ENCODE results near the gene RALGDS. TPM values are rescaled to one million over a fixed set of nuclear protein-coding genes. Genes with fewer than 3 reads are reported as not detected.
A peak's percentile ranks its signal among the peaks of the same experiment; 100 is the strongest.
"Not testable (repeated sequence)": the region's sequence is repeated elsewhere in the genome, so short reads cannot be mapped to it uniquely, and the experiment has no call there.

RALGDS gene
- total RNA-seq, 2 donors from 2014 or later = 27.8 to 64.6 TPM

DNA sequence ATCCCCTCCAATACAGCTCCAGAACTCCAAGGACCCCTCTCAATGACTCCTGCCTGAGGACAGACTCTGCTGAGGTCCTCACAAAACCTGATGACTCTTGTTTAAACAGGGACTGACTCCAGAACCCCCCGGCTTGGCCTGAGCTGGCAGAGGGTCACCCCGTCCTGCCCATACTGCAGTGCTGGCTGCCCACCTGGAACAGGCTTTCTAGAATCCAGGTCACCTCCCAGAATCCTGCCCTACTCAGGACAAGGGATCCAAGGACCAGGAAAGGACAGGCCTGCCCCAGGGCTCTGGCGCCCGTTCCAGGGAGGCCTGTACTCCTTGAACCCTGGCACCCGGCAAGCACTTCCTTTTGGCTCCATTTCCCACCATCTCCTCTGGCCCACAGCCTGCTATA, 22.2 kb downstream of the RALGDS start:
- no peaks in the 10 kb centered on the region for H3K9me3 ChIP-seq
- DNase-seq = peak in 1 of 4 donors; percentile 9
- intact Hi-C loops (cut with DNase I) = no loop called here
- H3K4me1 ChIP-seq = peaks cover 4% of the 10 kb centered on the region
- 88 to 100% methylated on average over 3 to 5 of the region's 5 CpGs for WGBS, 2 donors
- H3K27me3 ChIP-seq = no peaks in the 10 kb centered on the region
- no peak for ATAC-seq
- H3K27ac ChIP-seq = no peak overlapping the region
- peaks cover 22 to 38% of the 10 kb centered on the region in 2 donors for H3K36me3 ChIP-seq (replicated peaks in 1 of 2; ENCODE audit: insufficient read depth in 1 of 2, low read depth in 2 of 2)
- no peak for TF ChIP-seq POLR2A (IDR thresholded peaks at IDR 0.05)
- TF ChIP-seq, protein P1, sequence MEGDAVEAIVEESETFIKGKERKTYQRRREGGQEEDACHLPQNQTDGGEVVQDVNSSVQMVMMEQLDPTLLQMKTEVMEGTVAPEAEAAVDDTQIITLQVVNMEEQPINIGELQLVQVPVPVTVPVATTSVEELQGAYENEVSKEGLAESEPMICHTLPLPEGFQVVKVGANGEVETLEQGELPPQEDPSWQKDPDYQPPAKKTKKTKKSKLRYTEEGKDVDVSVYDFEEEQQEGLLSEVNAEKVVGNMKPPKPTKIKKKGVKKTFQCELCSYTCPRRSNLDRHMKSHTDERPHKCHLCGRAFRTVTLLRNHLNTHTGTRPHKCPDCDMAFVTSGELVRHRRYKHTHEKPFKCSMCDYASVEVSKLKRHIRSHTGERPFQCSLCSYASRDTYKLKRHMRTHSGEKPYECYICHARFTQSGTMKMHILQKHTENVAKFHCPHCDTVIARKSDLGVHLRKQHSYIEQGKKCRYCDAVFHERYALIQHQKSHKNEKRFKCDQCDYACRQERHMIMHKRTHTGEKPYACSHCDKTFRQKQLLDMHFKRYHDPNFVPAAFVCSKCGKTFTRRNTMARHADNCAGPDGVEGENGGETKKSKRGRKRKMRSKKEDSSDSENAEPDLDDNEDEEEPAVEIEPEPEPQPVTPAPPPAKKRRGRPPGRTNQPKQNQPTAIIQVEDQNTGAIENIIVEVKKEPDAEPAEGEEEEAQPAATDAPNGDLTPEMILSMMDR (IDR thresholded peaks at IDR 0.05) = no peak
- H3K4me3 ChIP-seq = no peak overlapping the region

DNA sequence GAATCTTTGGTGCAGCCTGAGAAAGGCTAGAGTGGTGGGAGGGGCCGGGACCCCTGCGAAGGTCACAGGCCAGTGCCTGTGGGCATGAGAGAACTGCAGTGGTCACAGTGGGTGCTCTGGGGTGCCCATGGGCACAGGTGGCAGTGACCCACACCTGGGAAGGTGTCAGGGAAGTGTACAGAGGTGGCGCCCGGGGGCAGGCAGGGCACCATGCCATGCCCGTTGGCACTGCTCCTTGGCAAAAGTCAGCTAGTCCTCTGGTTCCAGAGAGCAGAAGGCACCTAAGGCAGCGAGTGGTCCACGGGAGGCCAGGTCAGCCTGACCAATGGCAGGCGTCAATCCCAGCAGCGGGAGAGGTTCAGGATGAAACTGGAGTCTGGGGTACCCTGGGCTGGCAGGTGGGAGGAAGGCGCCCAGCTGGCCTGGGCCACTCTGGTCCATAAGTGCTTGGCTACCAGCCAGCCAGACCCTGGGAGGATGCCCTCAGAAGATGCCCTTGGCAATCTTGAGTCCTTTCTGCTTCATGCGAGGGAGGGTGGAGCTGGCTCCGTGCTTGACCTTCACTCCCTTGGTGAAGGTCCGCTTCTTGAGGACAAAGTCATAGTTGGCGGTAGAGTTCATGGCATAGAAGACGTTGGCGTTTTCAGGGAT, 22.8 kb downstream of the RALGDS start:
- no peak for ATAC-seq
- intact Hi-C loops (cut with DNase I) = no loop called here
- Histone ChIP-seq H3K4me1 (no peaks in the 10 kb centered on the region), H3K4me3 (no peak overlapping the region), H3K36me3 (replicated peaks in 1 of 2; ENCODE audit: insufficient read depth in 1 of 2, low read depth in 2 of 2) (peaks cover 22 to 37% of the 10 kb centered on the region in 2 donors), H3K9me3 (no peaks in the 10 kb centered on the region), H3K27me3 (no peaks in the 10 kb centered on the region), H3K27ac (no peak overlapping the region)
- DNase-seq = peak in 2 of 4 donors; percentile 24 to 34
- TF ChIP-seq, protein P1 (IDR thresholded peaks at IDR 0.05) = no peak
- no peak for TF ChIP-seq POLR2A (IDR thresholded peaks at IDR 0.05)
- WGBS, 2 donors = 84 to 88% methylated on average over 11 to 16 of the region's 16 CpGs

DNA sequence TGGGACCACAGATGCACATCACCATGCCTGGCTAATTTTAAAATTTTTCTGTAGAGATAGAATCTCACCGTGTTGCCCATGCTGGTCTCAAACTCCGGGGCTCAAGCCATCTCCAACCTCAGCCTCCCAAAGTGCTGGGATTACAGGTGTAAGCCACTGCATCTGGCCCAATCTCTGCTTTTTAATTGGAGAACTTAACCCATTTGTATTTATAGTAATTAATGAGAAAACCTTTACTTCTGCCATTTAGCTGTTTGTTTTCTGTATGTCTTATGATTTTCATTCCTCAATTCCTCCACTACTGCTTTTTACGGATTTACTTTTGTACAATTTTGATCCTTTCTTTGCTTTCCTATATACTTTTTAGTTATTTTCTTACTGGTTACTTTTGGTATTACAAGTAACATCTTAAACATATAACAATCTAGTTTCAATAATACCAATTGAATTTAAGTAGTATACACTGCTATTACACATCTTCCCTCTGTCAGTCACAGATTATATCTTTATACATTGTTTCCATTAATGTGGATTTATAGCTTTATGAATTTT, 26.1 kb downstream of the RALGDS start:
- DNase-seq (peak in 1 of 4 donors; percentile 4), ATAC-seq (no peak)
- H3K27ac ChIP-seq = no peak overlapping the region
- H3K4me1 ChIP-seq = peaks cover 12% of the 10 kb centered on the region
- TF ChIP-seq, protein P1 (IDR thresholded peaks at IDR 0.05) = peak in 1 of 7 experiments; percentile 18
- no peak for TF ChIP-seq POLR2A (IDR thresholded peaks at IDR 0.05)
- no peaks in the 10 kb centered on the region for H3K27me3 ChIP-seq
- H3K4me3 ChIP-seq = no peak overlapping the region
- no peaks in the 10 kb centered on the region for H3K9me3 ChIP-seq
- intact Hi-C loops (cut with DNase I) = no loop called here
- H3K36me3 ChIP-seq (replicated peaks in 1 of 2; ENCODE audit: insufficient read depth in 1 of 2, low read depth in 2 of 2) = peaks cover 9 to 18% of the 10 kb centered on the region in 2 donors
- WGBS, 2 donors = 97 to 99% methylated on average over 3 of the region's 3 CpGs

DNA sequence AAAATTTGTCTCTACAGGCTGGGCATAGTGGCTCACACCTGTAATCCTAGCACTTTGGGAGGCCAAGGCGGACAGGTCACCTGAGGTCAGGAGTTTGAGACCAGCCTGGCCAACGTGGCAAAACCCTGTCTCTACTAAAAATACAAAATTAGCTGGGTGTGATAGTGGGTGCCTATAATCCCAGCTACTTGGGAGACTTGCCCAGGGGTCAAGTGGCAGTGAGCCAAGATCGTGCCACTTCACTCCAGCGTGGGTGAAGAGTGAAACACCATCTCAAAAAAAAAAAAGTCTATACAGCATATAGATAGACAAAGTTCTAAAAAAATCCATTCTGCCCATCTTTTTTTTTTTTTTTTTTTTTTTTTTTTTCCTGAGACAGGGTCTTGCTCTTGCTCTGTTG, 26.7 kb downstream of the RALGDS start:
- intact Hi-C loops (cut with DNase I); H3K27ac ChIP-seq; ATAC-seq; H3K9me3 ChIP-seq; H3K27me3 ChIP-seq; H3K4me3 ChIP-seq: not testable (repeated sequence)
- H3K36me3 ChIP-seq (replicated peaks in 1 of 2; ENCODE audit: insufficient read depth in 1 of 2, low read depth in 2 of 2) = peaks cover 9 to 15% of the 10 kb centered on the region in 2 donors
- H3K4me1 ChIP-seq = peaks cover 17% of the 10 kb centered on the region
- peak in 2 of 4 donors; percentile 5 to 14 for DNase-seq
- WGBS, 2 donors = 77 to 82% methylated on average over 4 of the region's 4 CpGs

DNA sequence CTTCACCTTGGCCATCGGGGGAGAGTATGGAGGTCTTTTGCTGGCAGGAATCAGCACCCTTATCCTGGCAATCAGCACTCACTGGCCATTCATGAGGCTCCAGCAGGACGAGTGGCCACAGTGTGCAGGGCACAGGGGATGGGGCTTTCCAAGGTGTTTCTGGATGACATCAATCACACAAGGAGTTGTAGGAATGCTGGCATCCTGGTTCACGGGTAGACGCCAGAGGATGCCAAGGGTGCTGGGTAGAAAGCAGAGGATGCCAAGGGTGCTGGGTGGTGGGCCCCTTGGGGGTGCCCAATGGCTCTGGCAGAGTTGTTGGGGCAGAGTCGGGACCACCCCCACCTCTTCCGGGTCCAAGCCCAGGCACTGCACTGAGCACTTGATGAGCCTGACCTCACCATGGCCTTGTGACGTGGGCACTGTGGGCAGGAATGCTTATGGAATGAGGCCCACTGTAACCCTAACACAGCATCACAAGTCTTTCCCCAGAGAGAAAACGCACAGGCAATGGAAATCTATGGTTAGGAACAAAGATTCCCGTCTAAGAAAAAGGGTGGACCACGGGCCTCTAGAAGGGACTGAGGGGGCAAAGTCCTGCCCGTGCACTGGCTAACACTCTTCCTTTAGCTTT, 30.2 kb downstream of the RALGDS start:
- H3K9me3 ChIP-seq = no peaks in the 10 kb centered on the region
- peak overlapping the region in 3 of 4 donors; percentile 27 to 66 (median 52) for H3K27ac ChIP-seq
- no peaks in the 10 kb centered on the region for H3K36me3 ChIP-seq (replicated peaks in 1 of 2; ENCODE audit: insufficient read depth in 1 of 2, low read depth in 2 of 2)
- intact Hi-C loops (cut with DNase I) = no loop called here
- no peak overlapping the region for H3K4me3 ChIP-seq
- TF ChIP-seq, protein P1 (IDR thresholded peaks at IDR 0.05) = no peak
- TF ChIP-seq POLR2A (IDR thresholded peaks at IDR 0.05) = peak in 2 of 3 donors; percentile 12 to 31
- 52 to 64% methylated on average over 4 to 11 of the region's 11 CpGs for WGBS, 2 donors
- ATAC-seq (no peak), DNase-seq (peak in 2 of 4 donors; percentile 13 to 39)
- H3K27me3 ChIP-seq = no peaks in the 10 kb centered on the region
- H3K4me1 ChIP-seq = peaks cover 22% of the 10 kb centered on the region
